ENCODE data around the gene NELL1.
A peak's percentile ranks its signal among the peaks of the same experiment; 100 is the strongest.

Gene NELL1

DNA sequence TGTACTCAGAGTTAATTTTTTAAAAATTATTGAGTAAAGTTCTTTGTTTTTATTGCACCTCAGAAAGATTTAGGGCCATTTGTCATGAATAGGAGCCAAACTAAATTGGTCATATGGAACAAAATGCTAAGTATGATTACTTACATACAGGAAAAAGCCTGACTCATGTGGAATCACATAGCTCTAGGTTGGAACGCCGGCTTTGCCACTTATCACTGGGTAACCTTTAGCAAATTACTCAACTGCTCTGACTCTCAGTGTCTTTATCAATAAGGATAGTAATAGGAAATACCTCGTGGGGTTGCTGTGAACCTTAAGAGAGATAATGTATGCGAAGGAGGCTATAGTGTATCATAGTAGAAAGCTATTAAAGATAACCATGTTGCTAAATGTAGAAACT, 638.5 kb downstream of the NELL1 start:
- FAIRE-seq (no peak), DNase-seq (ENCODE audit: low spot score) (no peak)

DNA sequence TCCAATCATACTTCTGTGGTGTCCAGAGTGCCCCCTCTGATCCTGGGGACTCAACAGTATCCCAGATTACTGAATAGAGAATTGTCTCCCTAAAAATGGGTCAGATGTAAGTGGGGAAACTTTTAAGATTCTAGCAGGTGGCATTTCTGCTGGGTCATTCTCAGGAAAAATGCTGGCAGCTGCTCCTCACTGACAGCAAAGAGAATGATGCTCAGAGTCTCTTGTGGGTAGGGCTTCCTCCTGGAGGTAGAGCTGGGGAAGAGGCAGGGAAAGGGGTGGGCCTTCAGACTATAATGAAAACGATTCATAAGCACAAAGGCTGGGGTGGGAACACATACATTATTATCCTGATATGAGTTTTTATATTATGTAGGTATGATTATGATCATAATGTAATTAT, 647.2 kb downstream of the NELL1 start:
- DNase-seq (ENCODE audit: low spot score) = no peak
- FAIRE-seq = no peak

DNA sequence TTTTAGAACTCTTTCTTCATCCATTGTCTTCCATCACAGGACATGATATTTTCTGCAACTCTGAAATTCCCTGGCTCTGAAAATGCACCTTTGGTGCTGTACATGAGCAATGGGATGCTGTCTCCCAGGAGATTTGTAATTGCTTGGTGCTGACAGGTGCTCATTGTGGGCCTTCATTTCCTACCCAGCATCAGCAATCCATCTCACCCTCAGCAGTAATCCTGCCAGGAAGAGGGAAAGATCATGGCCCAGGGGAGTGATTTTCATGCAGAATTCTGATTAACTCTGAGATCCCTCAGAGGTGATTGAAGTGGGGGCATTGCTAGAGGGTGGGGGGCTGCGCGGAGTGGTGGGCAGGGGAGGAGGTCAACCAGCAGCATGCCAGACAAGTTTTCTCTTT, 651.7 kb downstream of the NELL1 start:
- no peak for DNase-seq (ENCODE audit: low spot score)

DNA sequence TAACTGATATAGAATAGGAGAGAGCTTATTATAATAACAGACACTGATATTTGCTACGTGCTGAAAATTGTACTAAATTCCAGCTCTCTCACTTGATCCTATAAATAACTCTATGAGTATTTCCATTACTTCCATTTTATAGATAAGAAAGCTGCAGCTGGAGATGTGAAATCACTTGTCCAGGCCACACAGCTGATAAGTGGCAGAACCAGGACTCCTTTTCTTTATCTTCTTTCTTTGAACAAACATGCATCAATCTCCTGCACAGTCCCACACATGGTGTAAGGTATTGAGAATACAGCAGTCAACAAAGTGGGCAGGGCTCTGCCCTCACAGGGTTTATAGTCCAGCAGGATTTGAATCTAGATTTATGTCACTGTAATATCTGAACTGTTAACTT, 652.1 kb downstream of the NELL1 start:
- no peak for DNase-seq (ENCODE audit: low spot score)
- no peak for FAIRE-seq

More for the DNA sequence above, 651.7 kb downstream of the NELL1 start:
- no peak for FAIRE-seq

DNA sequence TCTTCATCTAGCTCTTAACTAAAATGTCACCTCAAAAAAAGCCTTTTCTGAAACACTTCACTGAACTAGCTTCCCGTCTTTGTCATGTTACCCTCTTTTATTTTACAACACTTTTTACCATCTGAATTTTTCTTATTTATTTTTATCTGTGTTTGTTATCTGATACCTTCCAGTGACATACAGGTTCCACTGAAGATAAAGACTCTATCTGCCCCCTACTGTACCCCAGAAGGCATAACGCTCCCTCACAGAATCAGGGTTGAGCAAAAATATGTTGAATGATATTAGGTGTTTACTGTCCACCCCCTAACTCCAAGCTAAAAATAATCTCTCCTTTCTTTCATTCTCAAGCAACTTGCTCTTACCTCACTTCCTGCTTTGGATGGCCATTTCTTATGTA, 654.2 kb downstream of the NELL1 start:
- DNase-seq (ENCODE audit: low spot score) (no peak), FAIRE-seq (no peak)

DNA sequence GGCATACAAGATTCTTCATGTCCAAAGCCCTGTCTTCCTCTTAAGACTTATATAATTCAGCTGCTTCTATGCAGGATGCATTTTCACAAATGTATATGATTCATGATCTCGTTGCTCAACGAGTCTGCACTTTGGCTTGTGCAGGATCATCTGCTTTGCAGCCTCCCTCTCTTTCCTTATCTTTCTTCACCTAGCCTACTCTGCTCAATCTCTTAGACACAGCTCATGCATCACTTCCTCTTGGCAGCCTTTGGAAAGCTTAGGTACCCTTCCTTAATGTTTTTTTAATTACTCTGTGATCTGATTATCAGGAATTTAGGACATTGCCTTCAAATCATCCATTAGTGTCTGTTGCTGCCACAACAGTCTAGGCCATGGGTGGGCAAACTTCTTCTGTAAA, 673.8 kb downstream of the NELL1 start:
- no peak for FAIRE-seq
- no peak for DNase-seq (ENCODE audit: low spot score)

DNA sequence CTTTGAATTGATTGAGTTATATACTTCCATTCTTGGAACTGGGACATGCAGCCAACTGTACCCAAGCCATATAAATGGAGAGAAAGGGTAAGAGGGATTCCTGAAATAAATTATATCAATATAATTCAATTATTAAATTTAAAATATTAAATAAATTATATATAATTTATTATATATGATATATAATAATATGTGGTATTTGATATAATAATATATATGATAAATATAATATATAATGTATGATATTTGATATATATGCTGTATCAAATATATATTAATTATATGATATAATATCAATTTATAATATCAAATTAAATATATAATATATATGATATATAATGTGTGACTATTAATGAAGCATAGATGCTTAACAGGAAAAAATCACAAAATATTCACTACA, 677.0 kb downstream of the NELL1 start:
- DNase-seq (ENCODE audit: low spot score) (no peak), FAIRE-seq (peak; percentile 73)

DNA sequence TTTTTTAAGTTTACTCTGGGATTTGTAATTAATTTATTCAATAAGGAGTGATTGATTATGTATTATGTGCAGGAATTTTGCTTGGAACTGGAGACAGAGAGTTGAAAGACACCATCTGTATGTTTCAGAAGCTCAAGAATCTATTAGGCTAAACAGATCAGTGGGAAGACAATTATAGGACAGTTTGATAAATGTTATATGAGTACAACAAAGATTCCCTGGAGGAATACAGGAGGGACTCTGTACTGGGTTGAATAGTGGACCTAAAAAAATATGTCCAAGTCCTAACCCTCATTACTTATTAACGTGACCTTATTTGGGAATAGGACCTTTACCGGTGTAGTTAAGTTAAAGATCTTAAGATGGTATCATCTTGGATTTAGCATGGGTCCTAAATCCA, 681.2 kb downstream of the NELL1 start:
- DNase-seq (ENCODE audit: low spot score) (no peak), FAIRE-seq (no peak)

DNA sequence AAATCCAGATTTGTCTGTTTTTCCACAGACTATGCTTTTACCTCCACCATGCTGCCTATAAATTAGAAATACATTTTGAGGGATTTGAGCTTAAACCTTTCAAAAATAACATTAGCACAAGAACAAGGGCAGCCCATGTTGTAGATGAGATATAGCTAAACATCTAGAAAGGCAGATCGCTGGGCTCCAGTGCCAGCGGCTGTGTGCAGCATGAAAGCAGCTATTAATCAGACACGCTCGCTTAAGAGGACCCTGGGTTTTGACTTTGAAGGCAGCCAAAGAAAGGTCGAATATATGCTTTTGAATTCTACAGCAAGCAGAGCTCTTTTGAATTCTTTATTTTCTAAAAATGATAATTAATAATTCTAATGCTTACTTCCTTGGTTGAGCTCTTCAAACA, 684.0 kb downstream of the NELL1 start:
- DNase-seq (ENCODE audit: low spot score) = no peak
- no peak for FAIRE-seq

DNA sequence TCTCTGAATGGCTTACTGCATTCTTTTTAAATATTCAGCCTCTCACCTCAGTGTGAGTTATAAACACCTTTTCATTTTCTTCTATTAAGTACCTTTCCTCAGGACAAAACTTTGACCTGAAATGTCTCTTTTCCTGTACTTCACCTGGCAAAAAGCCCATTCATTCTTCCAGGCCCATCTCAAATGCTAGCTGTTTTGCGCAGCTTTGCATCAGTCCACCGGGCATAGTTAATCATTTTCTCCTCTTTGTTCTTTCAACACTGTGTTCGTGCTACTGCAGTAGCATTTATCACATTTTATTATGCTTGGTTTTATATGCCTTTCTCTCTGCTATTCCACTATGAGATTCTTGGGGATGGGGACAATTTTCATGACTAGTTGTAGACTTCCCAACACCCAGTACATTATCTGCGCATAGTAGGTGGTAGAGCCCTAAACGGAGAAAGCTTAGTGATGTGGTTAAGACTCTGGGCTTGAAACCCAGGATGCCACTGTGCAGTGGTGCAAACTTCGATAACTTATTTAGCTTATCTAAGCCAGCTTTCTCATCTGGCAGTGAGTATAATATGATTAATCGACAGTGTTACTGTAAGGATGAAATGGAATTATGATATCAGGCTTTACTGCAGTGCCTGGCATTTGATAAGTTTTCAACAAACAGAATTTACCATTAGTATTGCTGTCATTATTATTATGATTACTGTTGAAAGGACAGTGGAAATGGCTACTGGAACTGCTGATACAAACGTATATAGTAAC, 695.7 kb downstream of the NELL1 start:
- no peak for FAIRE-seq

DNA sequence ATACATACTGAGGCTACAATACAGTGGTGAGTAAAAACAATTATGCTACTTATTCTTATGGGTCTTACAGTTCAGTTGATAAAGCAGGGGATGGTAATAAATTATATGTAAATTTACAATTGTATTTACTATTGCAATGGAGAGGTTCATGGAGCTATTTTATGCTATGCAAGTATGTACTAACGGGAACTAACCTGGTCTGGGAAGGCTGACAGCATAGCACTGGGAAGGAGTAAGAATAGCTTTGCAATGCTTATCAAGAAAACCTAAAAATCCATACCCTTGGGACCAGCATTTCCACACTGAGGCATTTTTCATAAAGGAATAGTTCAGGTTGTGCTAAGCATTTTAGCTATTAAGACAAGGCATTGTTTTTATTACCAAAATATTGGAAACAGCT, 700.6 kb downstream of the NELL1 start:
- FAIRE-seq (no peak), DNase-seq (ENCODE audit: low spot score) (no peak)

More for the DNA sequence above, 695.7 kb downstream of the NELL1 start:
- DNase-seq (ENCODE audit: low spot score) = no peak

DNA sequence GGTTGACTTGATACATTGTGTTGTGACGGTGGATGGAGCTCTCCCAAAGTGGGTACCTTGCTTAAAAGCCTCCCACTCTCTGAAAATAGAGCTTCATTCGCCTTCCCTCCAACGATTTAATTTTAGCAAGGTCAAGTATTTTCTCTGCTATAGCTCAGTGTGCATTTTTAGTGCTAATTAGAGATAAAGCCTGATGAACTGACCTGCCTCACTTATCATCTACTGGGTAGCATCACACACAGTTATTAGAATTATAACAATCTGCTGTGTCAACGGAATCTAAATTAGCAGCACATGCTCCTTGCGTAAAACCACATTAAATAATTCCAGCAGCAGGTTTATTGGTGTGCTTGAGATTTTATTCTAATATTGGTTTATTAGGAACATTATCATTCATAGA, 701.7 kb downstream of the NELL1 start:
- no peak for FAIRE-seq

DNA sequence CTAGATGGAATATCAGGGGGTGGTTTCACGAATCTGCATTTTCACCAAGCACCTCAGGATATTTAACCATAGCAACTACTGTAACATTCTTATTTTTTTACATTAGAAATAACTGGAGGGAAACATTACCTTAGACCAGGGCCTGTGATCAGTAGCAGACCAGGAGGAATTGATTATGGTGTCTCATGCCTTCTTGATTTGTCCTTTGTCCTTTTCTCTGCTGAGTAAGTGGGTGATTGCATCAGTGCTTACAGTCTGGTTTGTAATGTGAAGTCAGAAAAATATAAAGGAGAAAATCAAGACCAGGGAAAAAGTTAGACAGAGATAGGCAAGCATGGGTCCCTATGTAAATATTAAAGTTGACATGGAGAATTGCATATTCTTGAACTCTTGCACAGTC, 703.3 kb downstream of the NELL1 start:
- FAIRE-seq (no peak), DNase-seq (ENCODE audit: low spot score) (no peak)

More for the DNA sequence above, 701.7 kb downstream of the NELL1 start:
- DNase-seq (ENCODE audit: low spot score) = no peak

DNA sequence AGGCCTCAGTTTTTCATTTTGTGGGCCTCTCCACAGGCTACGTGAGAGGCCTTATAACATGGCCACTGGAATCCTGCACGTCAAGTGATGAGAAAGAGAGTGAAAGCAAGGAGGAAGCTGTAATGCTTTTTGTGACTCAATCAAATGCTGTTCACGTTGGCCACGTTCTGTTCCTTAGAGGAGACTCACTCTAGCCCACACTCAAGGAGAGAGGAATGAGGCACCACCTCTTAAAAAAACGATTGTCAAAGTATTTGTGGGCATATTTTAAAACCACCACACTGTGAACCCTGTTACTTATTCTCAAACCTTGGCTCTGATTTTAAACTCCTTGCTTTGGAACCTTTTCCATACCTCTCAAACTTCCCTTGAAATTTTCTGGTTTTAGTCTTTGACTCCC, 705.0 kb downstream of the NELL1 start:
- no peak for DNase-seq (ENCODE audit: low spot score)
- FAIRE-seq = no peak

DNA sequence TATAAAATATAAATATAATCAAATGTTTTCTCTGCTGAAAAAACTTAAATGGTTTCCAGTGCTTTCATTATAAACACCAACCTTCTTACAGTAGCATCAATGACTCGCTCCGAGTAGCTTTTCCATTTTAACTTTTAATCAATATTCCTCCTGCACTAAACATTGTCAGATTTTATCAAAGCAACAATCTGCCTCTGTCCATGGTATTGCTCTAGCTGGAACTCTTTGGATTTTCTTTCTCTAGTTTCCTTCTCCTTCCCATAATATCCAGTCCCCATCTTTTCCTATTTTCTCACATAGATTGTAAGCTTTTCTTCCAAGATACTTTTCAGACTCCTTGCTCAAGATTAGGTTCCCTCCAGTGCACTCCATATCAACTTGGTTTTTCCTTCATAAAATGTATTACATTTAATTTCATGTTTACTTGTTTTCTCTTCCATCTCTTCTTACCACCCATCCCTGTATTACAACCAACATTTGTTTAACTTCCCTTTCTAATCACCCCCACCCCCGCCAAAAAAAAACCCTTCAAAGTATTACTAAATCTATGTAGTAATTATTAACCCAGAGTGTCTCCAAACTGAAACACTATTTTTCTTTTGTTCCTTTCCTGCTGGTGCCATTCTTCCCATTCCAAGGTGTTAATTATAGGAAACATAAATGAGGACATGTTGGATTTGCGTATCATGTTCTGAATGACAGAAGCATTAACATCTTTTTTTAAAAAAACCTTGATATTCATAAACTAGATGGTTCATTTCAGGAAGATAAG, 716.5 kb downstream of the NELL1 start:
- FAIRE-seq = no peak
- DNase-seq (ENCODE audit: low spot score) = no peak

DNA sequence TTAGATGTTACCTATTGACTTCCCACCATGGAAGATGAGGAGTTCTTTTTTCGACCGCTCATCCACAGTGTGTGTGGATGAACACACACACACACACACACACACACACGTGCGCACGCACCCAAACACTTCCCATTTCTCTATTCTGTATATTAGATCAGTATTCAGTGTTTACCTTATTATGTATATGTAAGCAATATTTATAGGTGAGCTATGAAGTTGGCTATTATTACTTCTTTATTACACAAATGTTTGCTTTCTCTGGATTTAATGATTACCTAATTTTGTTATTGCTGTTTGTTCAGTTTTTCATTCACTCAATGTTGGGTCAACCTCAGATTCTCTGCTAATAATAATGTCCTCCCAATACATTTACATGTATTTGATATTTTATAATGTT, 721.0 kb downstream of the NELL1 start:
- no peak for FAIRE-seq
- DNase-seq (ENCODE audit: low spot score) = no peak

DNA sequence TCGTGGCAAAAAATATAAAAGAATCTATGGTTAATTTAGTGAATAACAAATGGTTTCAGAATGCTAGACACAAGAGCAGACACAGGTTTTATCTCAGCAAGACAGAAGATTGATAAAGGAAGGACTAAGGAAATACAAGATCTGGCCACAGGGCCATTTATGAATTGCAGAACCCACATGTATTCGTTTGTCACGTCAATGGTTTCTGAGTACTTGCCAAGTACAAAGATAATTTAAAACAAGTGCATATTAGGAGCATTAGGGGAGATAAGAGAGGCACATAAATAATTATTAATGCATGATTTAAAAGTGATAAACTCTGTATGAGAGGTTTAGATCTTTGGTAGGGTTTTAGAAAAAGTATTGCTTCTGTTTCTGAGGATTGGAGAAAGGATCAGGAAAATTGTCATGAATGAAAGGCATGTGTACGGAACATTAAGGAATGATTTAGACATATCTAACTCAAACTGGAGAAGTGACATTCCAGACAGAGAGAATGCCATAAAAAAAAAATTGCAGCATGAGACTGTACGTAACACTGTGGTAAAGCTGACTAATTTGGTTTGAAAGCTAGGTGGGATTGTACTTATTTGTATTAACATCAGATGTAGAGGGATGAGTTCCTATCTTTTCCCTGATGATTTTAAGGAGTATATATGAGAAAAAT, 727.1 kb downstream of the NELL1 start:
- DNase-seq (ENCODE audit: low spot score) (no peak), FAIRE-seq (no peak)

DNA sequence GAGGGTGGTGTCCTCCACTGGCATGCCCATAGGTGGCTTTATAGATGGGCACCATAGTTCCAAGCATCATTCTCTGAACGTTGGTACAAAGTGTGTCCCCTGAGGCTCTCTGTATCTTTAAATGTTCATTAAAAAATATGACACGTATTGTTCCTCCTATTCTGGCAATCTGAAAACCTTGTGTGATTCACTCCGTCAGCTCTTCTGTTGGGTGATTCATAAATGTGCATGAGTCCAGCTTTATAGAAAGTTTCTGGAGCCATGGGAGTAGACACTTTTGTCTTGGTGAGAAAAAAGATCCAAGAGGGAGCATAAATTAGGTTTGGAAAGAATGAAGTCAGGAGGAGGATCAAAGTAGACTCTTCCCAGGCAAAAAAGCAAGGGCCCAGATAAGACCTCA, 728.8 kb downstream of the NELL1 start:
- no peak for FAIRE-seq

DNA sequence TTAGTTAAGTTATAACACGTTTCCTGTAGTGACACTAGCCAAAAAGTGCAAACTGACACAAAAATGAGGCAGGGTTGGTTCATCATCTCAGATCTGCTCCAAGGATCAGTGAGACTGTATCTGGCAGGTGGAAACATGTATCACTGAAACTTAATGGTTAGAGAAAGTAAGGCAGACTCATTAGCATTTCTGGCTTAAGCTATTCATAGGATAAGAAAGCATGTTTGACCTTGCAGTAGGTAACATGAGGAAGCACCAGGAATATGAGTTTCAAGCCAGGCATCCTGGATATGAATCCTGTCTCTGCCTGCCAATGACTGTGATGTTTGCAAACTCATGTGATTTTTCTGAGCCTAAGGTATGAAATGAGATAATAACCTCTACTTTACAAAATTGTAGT, 732.1 kb downstream of the NELL1 start:
- no peak for FAIRE-seq
- DNase-seq (ENCODE audit: low spot score) = no peak

More for the DNA sequence above, 728.8 kb downstream of the NELL1 start:
- DNase-seq (ENCODE audit: low spot score) = no peak

DNA sequence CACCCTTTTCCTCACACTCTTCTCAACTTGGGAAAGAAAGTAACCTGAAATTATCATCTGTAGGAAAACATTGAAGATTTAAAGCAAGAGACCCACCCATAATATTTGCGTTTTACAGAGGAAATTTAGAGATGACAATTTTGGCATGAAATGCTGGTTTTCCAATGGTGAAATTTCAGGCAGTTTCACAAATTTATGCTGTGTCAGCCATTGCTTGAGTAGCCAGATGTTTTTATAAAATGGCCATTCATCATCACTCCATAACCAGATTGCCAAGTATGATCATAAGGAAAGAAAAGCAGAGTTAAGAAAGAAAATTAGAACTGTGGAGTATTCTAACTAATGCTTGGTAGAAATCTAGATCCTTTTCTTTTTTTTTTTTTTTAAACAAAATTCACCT, 732.9 kb downstream of the NELL1 start:
- DNase-seq (ENCODE audit: low spot score) (no peak), FAIRE-seq (no peak)

DNA sequence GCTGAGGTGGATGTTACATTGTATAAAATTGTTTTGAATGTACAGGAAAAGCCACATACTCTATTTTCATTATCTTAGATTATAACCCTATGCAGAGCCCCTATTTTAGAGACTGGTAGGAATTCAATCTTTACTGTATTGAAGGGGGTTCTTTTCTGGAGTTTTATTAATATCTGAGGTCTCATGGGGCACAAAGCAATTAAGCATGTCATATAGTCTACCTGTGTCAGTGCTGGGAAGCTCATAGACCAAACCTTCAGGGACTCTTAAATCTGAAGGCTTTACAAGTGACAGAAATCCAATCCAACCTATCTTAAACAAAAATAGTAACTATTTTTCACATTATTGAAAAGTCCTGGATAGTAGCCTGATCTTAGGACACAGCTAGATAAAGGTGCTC, 733.7 kb downstream of the NELL1 start:
- FAIRE-seq (no peak), DNase-seq (ENCODE audit: low spot score) (no peak)

DNA sequence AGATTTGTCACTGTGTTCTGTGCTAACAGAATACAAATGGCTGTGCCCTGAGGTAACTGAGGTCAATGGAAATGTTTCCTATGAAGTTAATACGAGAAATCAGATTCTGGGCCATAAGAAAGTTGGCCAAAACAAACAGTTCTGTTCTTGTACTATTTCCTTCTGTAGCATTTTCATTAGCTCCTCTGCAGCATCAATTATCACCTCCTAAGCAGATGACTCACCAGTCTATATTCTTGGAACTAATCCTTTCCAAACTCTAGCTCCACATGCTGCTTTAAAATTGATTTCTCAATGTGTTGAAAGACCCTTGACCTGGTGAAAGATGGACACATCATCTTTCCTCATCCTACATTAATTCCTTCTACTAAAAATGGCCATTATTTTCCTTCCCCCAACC, 736.0 kb downstream of the NELL1 start:
- FAIRE-seq (no peak), DNase-seq (ENCODE audit: low spot score) (no peak)
